Fibroblast of upper back skin (primary cell): ENCODE data around the gene WSB2.
"Not testable (repeated sequence)": the region's sequence is repeated elsewhere in the genome, so short reads cannot be mapped to it uniquely, and the experiment has no call there.

Source experiments
- DNase-seq: peaks from one replicate; pipeline ENCODE4 v3.0.0-alpha.2; 2013

WSB2 gene

GRCh38 chr12:118034429-118035189 lies 26.4 kb downstream of the WSB2 start:
- peak; percentile 63 for DNase-seq

DNA sequence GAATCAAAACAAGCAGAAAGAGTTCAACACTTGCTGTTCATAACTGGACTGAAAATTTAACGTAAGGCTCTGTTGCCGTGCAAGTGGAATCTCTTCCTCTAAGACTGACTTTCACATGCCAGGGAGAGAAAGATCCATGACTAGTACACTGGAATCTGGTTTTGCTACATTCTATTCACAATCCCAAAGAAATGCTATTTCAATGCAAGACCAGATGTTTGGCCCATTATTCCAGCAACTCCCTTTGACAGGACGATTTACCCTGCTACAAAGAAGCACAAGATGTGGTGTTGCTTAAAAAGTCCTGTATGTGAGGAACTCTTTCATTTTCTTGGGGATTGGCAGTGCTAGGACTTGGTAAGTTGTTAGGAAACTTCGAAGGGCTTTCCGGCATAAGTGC lies 27.1 kb downstream of the WSB2 start:
- DNase-seq: no peak

DNA sequence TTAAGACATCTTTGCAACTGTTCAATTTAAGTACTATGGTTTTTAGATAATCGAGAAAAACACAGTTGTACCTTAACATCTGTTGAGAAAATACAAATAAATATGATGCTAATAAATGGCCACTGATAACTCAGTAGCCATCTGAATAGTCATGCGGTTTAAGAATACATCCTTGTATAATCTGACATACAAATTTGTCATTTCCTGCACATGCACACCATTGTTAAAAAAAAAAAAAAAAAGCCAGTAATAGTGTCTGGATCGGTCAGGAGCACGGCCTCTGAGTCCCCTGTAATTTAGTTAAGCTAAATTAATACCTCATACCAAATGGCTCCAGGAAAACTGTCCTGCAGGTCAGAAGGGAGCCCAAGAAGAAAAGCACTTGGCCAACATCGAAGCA lies 27.7 kb downstream of the WSB2 start:
- DNase-seq: no peak

DNA sequence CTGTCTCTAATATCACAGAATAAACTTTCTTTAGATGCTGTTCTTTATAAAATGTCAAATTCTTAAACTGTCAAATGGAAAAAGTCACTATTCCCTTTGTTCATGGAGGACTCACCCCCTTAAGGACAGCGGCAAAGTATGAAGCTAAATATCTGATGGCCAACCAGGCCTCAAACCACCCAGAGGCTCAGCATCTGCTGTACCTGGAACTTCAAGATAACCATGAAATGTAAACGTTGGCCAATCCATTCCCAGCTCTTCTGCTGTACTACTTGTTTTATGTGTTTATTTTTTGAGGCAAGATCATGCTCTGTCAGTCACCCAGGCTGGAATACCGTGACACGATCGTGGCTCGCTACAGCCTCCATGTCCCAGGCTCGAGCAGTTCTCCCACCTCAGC lies 28.8 kb downstream of the WSB2 start:
- no peak for DNase-seq

- DNase-seq: no peak
Measured at GRCh38 chr12:118029166-118029565, 31.8 kb downstream of the WSB2 start.

GRCh38 chr12:118025168-118025567 lies 35.8 kb downstream of the WSB2 start:
- DNase-seq: no peak

- DNase-seq: no peak
Measured at GRCh38 chr12:118023301-118023860, 37.6 kb downstream of the WSB2 start.

DNA sequence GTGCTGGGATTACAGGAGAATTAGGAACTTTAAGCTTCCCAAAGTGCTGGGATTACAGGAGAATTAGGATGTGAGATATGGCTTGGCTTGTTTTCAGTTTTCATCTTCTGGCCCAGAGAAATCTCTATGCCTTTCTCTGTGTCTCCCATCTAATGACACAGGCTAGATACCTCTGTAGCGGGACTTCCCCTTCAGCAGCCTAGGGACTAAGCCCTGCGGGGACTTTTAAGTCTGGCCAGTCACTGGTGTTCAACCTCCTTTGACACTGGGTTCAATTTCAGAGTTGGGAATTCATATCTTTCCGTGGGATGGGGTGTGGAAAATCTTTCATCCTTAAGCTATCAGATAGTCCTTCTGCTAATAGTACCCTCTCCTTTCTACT lies 38.3 kb downstream of the WSB2 start:
- DNase-seq: no peak

DNA sequence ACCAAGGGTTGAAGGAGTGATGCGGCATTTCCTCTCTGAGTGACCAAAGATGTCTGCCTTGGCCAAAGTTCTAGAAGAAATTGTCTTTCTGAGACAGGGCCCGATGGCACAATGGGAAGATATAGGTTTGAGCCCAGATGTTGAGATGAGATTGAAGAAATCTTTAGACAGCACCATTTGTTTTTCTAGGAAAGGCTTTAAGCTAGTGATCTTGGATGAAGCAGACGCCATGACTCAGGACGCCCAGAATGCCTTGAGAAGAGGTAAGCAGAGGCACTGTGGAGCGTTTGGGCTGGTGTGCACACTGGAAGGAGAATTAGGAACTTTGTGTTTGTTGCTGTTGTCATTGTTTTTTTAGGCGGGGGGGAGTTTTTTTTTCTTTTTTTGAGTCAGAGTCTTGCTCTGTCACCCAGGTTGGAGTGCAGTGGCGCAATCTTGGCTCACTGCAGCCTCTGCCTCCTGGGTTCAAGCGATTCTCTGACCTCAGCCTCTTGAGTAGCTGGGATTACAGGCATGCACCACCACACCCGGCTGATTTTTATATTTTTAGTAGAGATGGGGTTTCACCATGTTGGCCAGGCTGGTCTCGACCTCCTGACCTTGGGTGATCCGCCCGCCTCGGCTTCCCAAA lies 38.8 kb downstream of the WSB2 start:
- DNase-seq: not testable (repeated sequence)

GRCh38 chr12:118020036-118020435 lies 40.9 kb downstream of the WSB2 start:
- DNase-seq: no peak

GRCh38 chr12:118017926-118018325 lies 43.1 kb downstream of the WSB2 start:
- DNase-seq: no peak

GRCh38 chr12:118016424-118017264 lies 44.3 kb downstream of the WSB2 start, which contains the start of gene RFC5:
TSS of gene RFC5 (plus strand) at chr12:118016703. CDS start at chr12:118016828, 125 bp downstream.
- peak; percentile 97 for DNase-seq

DNA sequence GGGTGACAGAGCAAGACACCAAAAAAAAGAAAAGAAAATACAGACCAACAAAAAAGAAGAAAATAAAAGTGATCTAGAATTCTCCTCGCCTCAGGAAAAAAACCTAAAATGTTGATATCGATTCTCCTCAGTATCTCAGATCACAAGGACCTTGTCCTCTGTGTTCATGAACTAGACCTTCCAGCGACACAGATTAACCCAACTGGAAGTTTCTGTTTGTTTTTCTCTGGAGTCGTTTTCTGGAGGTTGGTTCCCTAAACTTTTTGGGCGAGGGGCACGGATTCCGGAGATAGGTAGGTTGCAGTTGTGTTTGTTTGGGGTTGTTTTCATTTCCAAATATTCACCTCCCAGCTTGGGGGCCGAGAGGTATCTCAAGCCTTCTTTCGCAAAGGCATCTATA lies 45.0 kb downstream of the WSB2 start:
- no peak for DNase-seq

GRCh38 chr12:118015306-118015705 lies 45.7 kb downstream of the WSB2 start:
- no peak for DNase-seq

GRCh38 chr12:118013283-118013682 lies 47.7 kb downstream of the WSB2 start:
- DNase-seq: no peak

DNA sequence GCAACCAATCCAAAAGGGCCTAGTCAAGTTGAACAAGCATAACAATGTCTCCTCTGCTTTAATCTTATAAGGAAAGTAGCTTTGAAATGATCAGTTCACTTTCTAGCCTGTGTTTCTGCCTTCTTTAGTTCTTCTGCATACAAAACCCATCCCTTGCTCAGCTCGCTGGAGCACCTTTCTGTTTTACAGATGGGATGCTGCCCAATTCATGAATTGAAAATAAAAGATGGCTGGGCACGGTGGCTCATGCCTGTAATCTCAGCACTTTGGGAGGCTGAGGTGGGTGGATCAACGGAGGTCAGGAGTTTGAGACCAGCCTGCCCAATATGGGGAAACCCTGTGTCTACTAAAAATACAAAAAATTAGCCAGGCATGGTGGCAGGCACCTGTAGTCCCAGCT lies 49.0 kb downstream of the WSB2 start:
- DNase-seq: no peak

GRCh38 chr12:118011377-118011776 lies 49.6 kb downstream of the WSB2 start:
- DNase-seq: no peak

DNA sequence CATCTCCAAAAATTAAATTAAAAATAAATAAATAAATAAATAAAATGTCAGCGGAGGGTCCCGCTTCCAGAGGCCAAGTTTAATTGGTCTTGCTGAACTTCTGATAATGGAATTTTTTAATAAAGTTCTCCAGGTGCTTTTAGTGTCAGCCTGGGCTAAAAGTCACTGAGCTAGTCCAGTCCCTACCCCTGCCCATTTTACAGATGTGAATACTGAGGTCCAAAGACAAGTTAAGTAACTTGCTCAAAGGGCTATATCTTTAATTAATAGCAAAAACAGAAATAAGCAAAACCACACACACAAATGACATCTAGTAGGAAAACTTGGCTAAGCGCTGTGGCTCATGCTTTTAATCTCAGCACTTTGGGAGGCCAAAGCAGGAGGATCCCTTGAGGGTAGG lies 50.1 kb downstream of the WSB2 start:
- no peak for DNase-seq

DNA sequence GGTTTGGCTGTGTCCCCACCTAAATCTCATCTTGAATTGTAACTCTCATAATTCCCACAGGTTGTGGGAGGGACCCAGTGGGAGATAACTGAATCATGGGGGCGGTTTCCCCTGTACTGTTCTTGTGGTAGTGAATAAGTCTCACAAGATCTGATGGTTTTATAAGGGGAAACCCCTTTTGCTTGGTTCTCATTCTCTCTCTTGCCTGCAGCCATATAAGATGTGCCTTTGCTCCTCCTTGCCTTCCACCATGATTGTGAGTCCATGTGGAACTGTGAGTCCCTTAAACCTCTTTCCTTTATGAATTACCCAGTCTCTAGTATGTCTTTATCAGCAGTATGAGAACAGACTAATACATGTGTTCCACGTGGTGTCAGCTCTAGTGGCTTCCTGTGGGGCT lies 61.2 kb downstream of the WSB2 start:
- DNase-seq: not testable (repeated sequence)

DNA sequence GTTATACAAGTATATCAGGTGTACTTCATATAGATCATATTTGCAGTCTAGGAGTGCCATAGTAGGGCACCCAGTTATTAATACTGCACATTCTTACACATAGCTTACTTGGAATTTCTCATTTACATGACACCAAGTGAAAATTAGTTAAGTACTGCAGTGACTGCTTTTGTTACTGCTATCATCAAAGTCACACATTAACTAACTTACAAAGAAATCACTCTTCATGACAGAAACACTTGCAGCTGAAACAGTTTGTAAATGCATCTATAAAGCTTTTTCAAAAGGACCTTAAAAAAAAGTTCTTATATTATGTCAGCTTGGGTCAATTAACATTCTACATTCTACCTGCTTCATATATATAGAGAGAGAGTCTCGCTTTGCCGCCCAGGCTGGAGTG lies 62.3 kb downstream of the WSB2 start:
- DNase-seq: no peak

DNA sequence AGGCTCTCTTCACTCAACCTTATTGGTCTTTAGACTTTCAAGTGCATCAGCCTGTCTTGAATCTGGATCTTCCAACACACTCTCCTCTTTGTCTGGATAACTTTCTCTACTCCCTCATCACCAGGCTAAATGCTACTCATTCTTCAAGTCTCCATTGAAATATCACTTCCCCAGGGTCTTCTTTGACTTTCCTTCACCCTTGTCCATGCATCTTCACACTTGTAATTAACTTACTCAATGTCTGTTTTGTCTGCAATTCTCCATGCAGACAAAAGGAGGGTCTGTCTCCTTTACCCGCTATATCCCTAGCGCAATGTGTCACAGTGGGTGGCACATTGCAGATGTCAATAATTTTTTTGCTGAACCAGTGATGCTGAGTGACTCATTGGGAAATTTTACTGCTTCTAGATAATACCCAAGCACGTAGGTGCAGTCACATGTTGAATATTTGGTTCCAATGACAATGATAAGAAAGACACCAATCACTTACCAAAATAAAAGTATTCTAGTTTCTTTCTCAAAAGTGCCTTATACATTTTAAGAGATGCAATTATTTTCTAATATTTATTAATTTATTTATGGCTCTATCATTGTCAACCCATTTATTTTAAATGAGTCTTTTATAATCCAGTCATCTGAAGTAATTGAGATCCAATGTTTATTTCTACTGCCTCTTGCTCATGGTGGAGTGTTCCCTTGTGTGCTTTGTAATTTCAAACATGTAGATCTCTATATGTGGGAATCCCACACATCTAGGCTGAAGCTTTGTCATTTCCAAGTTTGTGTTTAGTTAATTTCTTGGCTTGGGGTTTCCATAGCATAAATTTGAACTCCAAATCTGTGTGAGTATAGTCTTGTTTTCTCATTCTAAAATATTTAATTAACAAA lies 66.2 kb downstream of the WSB2 start:
- no peak for DNase-seq
